RKO (cell line): ENCODE results near the gene FTCD.
"Not testable (repeated sequence)": the region's sequence is repeated elsewhere in the genome, so short reads cannot be mapped to it uniquely, and the experiment has no call there.

Source experiments
- DNase-seq: peaks from one replicate; pipeline ENCODE4 v3.0.0-alpha.2; 2016; ENCODE audit warnings: low spot score

Gene FTCD

GRCh38 chr21:46171996-46172862, 16.9 kb upstream of the FTCD start:
- no peak for DNase-seq

- no peak for DNase-seq
Measured at GRCh38 chr21:46171585-46171984, 16.2 kb upstream of the FTCD start.

- DNase-seq: not testable (repeated sequence)
Measured at GRCh38 chr21:46170436-46171193, 15.2 kb upstream of the FTCD start.

GRCh38 chr21:46168659-46169386, 13.4 kb upstream of the FTCD start:
- no peak for DNase-seq

GRCh38 chr21:46168238-46168637, 12.9 kb upstream of the FTCD start:
- DNase-seq: no peak

GRCh38 chr21:46165098-46165497, 9.7 kb upstream of the FTCD start:
- no peak for DNase-seq

- no peak for DNase-seq
Measured at GRCh38 chr21:46163380-46163779, 8.0 kb upstream of the FTCD start.

- DNase-seq: no peak
Measured at GRCh38 chr21:46161633-46162592, 6.5 kb upstream of the FTCD start.

- DNase-seq: no peak
Measured at GRCh38 chr21:46160907-46161632, 5.7 kb upstream of the FTCD start.

GRCh38 chr21:46160657-46160906, 5.2 kb upstream of the FTCD start:
- no peak for DNase-seq

GRCh38 chr21:46159841-46160656, 4.7 kb upstream of the FTCD start:
- DNase-seq: no peak

- DNase-seq: no peak
Measured at GRCh38 chr21:46159390-46159789, 4.0 kb upstream of the FTCD start.

- DNase-seq: no peak
Measured at GRCh38 chr21:46158666-46159300, 3.4 kb upstream of the FTCD start.

- no peak for DNase-seq
Measured at GRCh38 chr21:46157987-46158451, 2.6 kb upstream of the FTCD start.

- no peak for DNase-seq
Measured at GRCh38 chr21:46157396-46157986, 2.1 kb upstream of the FTCD start.

GRCh38 chr21:46156678-46157077, 1.3 kb upstream of the FTCD start:
- no peak for DNase-seq

- no peak for DNase-seq
Measured at GRCh38 chr21:46156378-46156645, 933 bp upstream of the FTCD start.

- DNase-seq: no peak
Measured at GRCh38 chr21:46154955-46155513, 345 bp downstream of the FTCD start.
